ENCODE data around the gene TLL2.

TLL2 gene

GRCh38 chr10:96418582-96418981 is 95.1 kb downstream of the TLL2 start:
- no peaks in the 10 kb centered on the region for H3K79me2 ChIP-seq
- no peak overlapping the region for H2AFZ ChIP-seq
- no peaks in the 10 kb centered on the region for H3K36me3 ChIP-seq (ENCODE audit: control insufficient read depth, insufficient read depth, low read length)
- H3K27me3 ChIP-seq (ENCODE audit: control insufficient read depth, insufficient read depth, low read length): no peaks in the 10 kb centered on the region
- no peak for TF ChIP-seq CTCF (IDR thresholded peaks at IDR 0.05)
- no peak overlapping the region for H3K27ac ChIP-seq
- no peak overlapping the region for H3K9ac ChIP-seq
- H3K9me3 ChIP-seq (ENCODE audit: control insufficient read depth, low read length): no peaks in the 10 kb centered on the region
- H3K4me2 ChIP-seq (ENCODE audit: low read length): no peak overlapping the region
- peaks cover 2% of the 10 kb centered on the region for H3K4me1 ChIP-seq
- H3K4me3 ChIP-seq (ENCODE audit: low read depth, low read length): no peak overlapping the region

GRCh38 chr10:96417441-96417840 is 96.3 kb downstream of the TLL2 start:
- Histone ChIP-seq H3K36me3 (ENCODE audit: control insufficient read depth, insufficient read depth, low read length) (no peaks in the 10 kb centered on the region), H3K4me2 (ENCODE audit: low read length) (no peak overlapping the region), H3K27me3 (ENCODE audit: control insufficient read depth, insufficient read depth, low read length) (no peaks in the 10 kb centered on the region), H3K79me2 (no peaks in the 10 kb centered on the region), H3K9me3 (ENCODE audit: control insufficient read depth, low read length) (no peaks in the 10 kb centered on the region), H3K4me3 (ENCODE audit: low read depth, low read length) (no peak overlapping the region), H2AFZ (no peak overlapping the region), H3K9ac (no peak overlapping the region), H3K4me1 (peaks cover 2% of the 10 kb centered on the region), H3K27ac (no peak overlapping the region)
- no peak for TF ChIP-seq CTCF (IDR thresholded peaks at IDR 0.05)

- Histone ChIP-seq H3K9ac (no peak overlapping the region), H3K9me3 (ENCODE audit: control insufficient read depth, low read length) (no peaks in the 10 kb centered on the region), H3K27me3 (ENCODE audit: control insufficient read depth, insufficient read depth, low read length) (no peaks in the 10 kb centered on the region), H3K36me3 (ENCODE audit: control insufficient read depth, insufficient read depth, low read length) (no peaks in the 10 kb centered on the region), H2AFZ (no peak overlapping the region), H3K4me2 (ENCODE audit: low read length) (no peak overlapping the region), H3K4me3 (ENCODE audit: low read depth, low read length) (no peak overlapping the region), H3K27ac (no peak overlapping the region), H3K4me1 (no peaks in the 10 kb centered on the region), H3K79me2 (no peaks in the 10 kb centered on the region)
- no peak for TF ChIP-seq CTCF (IDR thresholded peaks at IDR 0.05)
Observed at GRCh38 chr10:96416643-96417042, 97.1 kb downstream of the TLL2 start.

- no peak for TF ChIP-seq CTCF (IDR thresholded peaks at IDR 0.05)
- H3K27ac ChIP-seq: no peak overlapping the region
- no peak overlapping the region for H3K9ac ChIP-seq
- H3K4me1 ChIP-seq: no peaks in the 10 kb centered on the region
- no peak overlapping the region for H3K4me3 ChIP-seq (ENCODE audit: low read depth, low read length)
- no peaks in the 10 kb centered on the region for H3K27me3 ChIP-seq (ENCODE audit: control insufficient read depth, insufficient read depth, low read length)
- no peaks in the 10 kb centered on the region for H3K36me3 ChIP-seq (ENCODE audit: control insufficient read depth, insufficient read depth, low read length)
- no peak overlapping the region for H2AFZ ChIP-seq
- no peaks in the 10 kb centered on the region for H3K9me3 ChIP-seq (ENCODE audit: control insufficient read depth, low read length)
- H3K4me2 ChIP-seq (ENCODE audit: low read length): no peak overlapping the region
- no peaks in the 10 kb centered on the region for H3K79me2 ChIP-seq
Observed at GRCh38 chr10:96415891-96416554, 97.7 kb downstream of the TLL2 start.
